ENCODE results near the gene THSD8.
A peak's percentile ranks its signal among the peaks of the same experiment; 100 is the strongest.

Gene THSD8

GRCh38 chr19:12801466-12802266 is at the start of gene THSD8, which contains the start of gene PRDX2 (continued):
- TF ChIP-seq ZNF394 (tag by site-specific recombination; IDR thresholded peaks at IDR 0.05; ENCODE audit: borderline replicate concordance) (peak; percentile 95), ZNF473 (tag by site-specific recombination; IDR thresholded peaks at IDR 0.05) (no peak), PRDM10 (tag by site-specific recombination; IDR thresholded peaks at IDR 0.05) (peak; percentile 100), HOXD13 (CRISPR knock-in tag; IDR thresholded peaks at IDR 0.05; ENCODE audit: borderline replicate concordance) (peak; percentile 18; the same call in 1 of the 2 replicates), ZNF341 (tag by site-specific recombination; IDR thresholded peaks at IDR 0.05; ENCODE audit: low read depth) (peak; percentile 54; the same call in 1 of the 2 replicates), ZBTB20 (tag by site-specific recombination; IDR thresholded peaks at IDR 0.05) (peak; percentile 63), ZNF324 (tag by site-specific recombination; IDR thresholded peaks at IDR 0.05) (peak; percentile 50), ZBTB48 (tag by site-specific recombination; IDR thresholded peaks at IDR 0.05) (peak; percentile 87), ZNF514 (tag by site-specific recombination; IDR thresholded peaks at IDR 0.05) (no peak), SP3 (tag by site-specific recombination; IDR thresholded peaks at IDR 0.05) (no peak), KLF16 (tag by site-specific recombination; IDR thresholded peaks at IDR 0.05) (peak; percentile 59), ZNF157 (tag by site-specific recombination; IDR thresholded peaks at IDR 0.05) (no peak), ZNF623 (tag by site-specific recombination; IDR thresholded peaks at IDR 0.05) (no peak), ZNF10 (tag by site-specific recombination; IDR thresholded peaks at IDR 0.05) (0 out of 2 replicates have a peak, but pooled peaks have one; percentile 48), ZNF645 (tag by site-specific recombination; IDR thresholded peaks at IDR 0.05) (0 out of 2 replicates have a peak, but pooled peaks have one; percentile 64), GLIS1 (tag by site-specific recombination; IDR thresholded peaks at IDR 0.05) (peak; percentile 49), ZNF501 (tag by site-specific recombination; IDR thresholded peaks at IDR 0.05) (peak; percentile 93), ZNF692 (tag by site-specific recombination; IDR thresholded peaks at IDR 0.05) (peak; percentile 98), ZNF2 (tag by site-specific recombination; IDR thresholded peaks at IDR 0.05) (peak; percentile 93), ZNF610 (tag by site-specific recombination; IDR thresholded peaks at IDR 0.05; ENCODE audit: borderline replicate concordance) (peak; percentile 45; the same call in 1 of the 2 replicates), ZBTB44 (tag by site-specific recombination; IDR thresholded peaks at IDR 0.05) (peak; percentile 63; the same call in 1 of the 2 replicates), ZBTB17 (tag by site-specific recombination; IDR thresholded peaks at IDR 0.05) (peak; percentile 44; the same call in 1 of the 2 replicates), ZNF843 (tag by site-specific recombination; IDR thresholded peaks at IDR 0.05) (peak; percentile 51), OSR2 (tag by site-specific recombination; IDR thresholded peaks at IDR 0.05) (0 out of 2 replicates have a peak, but pooled peaks have one; percentile 31), KLF9 (tag by site-specific recombination; IDR thresholded peaks at IDR 0.05; ENCODE audit: low read depth) (peak; percentile 58), KLF10 (tag by site-specific recombination; IDR thresholded peaks at IDR 0.05) (peak; percentile 73; the same call in 1 of the 2 replicates), KLF8 (tag by site-specific recombination; IDR thresholded peaks at IDR 0.05) (peak; percentile 47; the same call in 1 of the 2 replicates), MZF1 (tag by site-specific recombination; IDR thresholded peaks at IDR 0.05; ENCODE audit: borderline replicate concordance) (no peak), ZNF596 (tag by site-specific recombination; IDR thresholded peaks at IDR 0.05) (peak; percentile 42; the same call in 1 of the 2 replicates), ZNF184 (tag by site-specific recombination; IDR thresholded peaks at IDR 0.05) (0 out of 2 replicates have a peak, but pooled peaks have one; percentile 48), ZNF335 (tag by site-specific recombination; conservative IDR thresholded peaks at IDR 0.05) (peak; percentile 91), SCRT1 (tag by site-specific recombination; IDR thresholded peaks at IDR 0.05; ENCODE audit: borderline replicate concordance) (no peak)
